22Rv1 (cell line): Measurements from ENCODE around the gene CFAP74.

Source experiments
- CTCF ChIP-seq: fragments of 450-650 bp; IDR thresholded peaks from 2 replicates; pipeline ENCODE4 v1.5.1; 2017; ENCODE audit warnings: mild to moderate bottlenecking
- ZFX ChIP-seq: fragments of 450-650 bp; IDR thresholded peaks from 2 replicates; pipeline ENCODE4 v1.6.1; 2017; ENCODE audit warnings: antibody characterized with exemption, borderline replicate concordance

DNA sequence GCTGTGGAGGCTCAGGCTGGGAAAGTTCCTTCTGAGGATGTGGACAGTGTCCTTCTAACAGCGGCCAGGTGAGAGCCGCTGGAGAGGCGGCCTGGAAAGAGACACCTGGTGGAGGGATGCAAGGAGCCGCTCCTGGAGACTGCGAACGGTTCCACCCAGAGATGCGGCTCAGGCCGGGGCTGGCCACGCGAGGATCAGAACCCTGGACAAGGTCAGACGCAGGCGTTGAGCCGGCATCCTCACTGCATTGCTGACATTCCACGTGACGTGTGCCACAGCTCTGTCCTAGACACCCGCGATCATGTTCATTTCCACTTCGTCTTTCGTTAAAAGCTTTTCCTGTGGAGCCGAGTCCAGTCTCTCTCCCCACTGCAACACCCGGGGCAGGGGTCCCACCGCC, 28.8 kb downstream of the CFAP74 start:
- no peak for TF ChIP-seq CTCF
- TF ChIP-seq ZFX = no peak
